ENCODE results near the gene OPN4. TPM values are rescaled to one million over a fixed set of nuclear protein-coding genes. Genes with fewer than 3 reads are reported as not detected.

Gene OPN4
- total RNA-seq, 1 donor from 2014 or later, result not detected

DNA sequence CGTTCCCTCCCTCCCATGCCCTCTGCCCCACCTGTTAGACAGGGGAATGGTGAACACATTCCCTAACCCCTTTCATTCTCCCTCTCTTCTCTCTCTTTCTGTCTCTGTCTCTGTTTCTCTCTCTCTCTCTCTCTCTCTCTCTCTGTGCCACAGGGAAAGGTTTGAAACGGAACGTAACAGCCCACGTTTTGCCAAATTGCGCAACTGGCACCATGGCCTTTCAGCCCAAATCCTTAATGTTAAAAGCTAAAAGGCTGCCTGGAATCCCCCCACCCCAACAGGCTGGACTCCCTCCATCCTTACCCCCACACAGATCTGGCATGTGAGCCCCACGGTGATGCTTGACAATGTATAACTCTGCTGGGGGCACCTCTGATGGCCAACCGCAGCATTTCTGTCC, 44.8 kb downstream of the OPN4 start:
- no peak for DNase-seq (ENCODE audit: low read depth, low spot score)

- no peak for DNase-seq (ENCODE audit: low read depth, low spot score)
These were observed 45.2 kb downstream of the OPN4 start for GRCh38 chr10:86699541-86699940.

DNA sequence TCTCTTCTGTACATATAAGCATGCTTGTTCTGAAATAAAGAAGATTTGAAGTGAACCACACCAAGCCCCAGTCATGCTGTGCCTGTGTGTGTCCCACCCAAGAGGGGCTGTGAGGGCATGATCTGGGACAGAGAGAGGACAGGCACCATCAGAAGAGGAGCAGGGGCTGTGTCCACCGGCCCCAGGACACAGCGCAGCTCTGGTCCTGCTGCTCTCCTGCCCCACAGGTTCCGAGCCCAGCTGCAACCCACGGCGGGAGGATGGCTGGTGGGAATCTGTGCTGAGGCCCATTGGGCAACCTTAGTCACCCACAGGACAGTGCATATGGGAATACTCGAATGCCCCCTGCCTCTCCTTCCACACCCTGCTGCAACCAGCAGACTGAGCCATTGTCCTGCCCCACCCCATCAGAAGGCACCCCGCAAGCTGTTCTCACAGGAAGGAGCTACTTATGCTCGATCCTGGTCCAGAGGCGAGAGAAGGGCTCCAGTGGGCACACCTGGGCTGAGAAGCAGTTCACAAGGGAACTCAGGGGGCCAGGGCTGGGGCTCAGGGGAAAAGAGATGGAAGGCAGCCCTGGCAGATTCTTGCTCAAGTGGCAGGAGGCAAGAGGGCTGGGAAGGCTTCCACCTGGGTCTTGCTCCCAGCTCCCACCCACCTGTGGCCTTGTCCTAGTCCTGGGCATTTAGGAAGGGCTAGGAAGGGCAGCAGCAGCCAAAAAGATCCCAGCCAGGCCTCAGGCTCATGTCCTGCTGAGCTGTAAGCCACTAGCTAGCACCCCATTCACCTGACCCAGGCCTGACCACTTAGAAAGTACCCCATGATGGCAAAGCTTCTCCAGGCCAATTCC, 45.9 kb downstream of the OPN4 start:
- DNase-seq (ENCODE audit: low read depth, low spot score), result no peak

DNA sequence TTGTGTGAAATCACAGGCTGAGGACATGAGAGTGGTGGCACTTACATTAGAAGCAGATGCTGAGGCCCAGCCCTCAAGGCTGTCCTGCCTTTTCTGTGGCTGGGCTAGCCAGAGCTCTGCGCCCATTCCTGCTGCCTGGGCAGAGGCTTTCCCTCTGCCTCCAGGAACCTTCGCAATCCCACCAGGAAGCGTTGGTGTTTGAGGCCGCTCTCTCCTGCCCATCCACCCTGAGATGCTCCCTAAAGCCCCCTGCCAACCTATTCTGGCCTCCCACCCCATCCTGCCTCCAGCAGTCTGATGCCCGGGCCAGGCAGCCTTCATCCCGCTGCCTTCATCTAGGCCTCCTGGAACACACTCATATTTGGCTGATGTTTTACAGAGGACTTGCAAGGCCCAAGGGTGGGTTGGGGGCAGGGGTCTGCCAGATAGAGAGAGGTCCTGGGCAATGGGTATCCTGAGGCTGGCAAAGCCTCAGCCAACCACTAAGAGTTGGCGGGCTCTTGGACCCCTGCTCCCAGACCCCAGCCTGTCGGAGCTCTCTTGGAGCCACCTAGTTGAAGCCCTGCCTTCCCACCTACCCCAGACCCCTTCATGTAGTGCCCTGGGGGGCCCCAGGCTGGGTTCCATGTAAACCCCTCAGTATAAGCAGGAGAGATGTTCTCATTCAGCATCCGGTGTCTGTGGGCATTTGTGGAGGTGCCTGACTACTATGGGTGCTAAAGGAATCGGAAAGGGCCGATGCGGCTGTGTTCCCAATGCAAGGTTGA, 46.7 kb downstream of the OPN4 start:
- DNase-seq (ENCODE audit: low read depth, low spot score), result no peak

DNA sequence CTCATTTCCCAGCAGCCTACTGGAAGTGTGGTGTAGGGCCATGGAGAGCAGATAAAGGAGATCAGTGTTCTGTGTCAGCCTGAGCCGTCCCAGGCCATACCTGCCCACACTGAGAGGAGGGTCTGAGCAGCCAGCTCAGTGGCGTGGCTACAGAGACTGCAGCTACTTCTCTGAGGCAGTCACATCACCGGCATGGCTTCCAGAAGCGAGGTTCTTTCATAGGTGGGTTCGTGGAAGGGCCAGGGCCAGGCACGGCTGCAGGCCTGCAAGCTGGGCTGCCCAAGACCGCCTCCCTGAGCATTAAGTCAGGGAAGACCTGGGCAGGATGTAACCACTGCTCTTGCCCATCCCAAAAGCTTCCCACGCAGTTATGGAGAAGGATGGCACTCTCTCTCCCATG, 48.8 kb downstream of the OPN4 start:
- no peak for DNase-seq (ENCODE audit: low read depth, low spot score)

DNA sequence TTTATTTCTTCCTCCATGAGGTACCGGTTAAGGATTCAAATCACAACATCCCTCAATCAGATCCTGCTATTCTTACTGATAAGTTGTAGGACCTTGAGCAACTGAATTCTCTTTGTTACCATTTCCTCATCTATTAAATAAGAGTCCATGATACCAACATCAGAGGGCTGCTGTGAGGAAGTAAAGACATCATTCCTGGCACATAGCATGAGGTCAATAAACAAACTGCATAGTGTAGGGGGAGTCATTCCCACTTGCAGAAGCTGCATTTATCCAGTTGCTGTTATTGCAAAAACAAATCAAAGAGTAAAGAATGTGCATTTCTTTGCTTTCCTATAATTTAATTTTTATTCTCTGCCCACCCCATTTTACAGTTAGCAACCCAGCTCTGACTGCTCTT, 50.8 kb downstream of the OPN4 start:
- DNase-seq (ENCODE audit: low read depth, low spot score), result no peak

DNA sequence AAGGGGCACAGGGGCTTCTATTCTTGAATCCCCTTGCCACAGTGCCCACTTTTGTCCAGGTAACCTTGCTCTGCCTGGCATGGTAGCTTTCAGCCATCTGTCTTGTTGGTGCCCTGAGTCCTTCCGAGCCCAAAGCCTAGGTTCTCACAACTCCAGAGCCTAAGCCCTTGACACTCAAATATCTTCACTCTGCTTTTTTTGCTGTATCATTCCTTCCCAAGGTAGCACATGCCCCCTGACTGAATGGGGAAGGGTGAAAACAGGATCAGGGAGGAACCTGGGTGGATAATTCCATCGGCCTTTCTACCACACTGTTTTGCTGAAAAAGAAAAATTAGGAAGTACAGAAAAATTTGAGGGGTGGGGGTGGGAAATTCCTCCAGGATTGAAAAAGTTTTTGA, 51.6 kb downstream of the OPN4 start:
- no peak for DNase-seq (ENCODE audit: low read depth, low spot score)

DNA sequence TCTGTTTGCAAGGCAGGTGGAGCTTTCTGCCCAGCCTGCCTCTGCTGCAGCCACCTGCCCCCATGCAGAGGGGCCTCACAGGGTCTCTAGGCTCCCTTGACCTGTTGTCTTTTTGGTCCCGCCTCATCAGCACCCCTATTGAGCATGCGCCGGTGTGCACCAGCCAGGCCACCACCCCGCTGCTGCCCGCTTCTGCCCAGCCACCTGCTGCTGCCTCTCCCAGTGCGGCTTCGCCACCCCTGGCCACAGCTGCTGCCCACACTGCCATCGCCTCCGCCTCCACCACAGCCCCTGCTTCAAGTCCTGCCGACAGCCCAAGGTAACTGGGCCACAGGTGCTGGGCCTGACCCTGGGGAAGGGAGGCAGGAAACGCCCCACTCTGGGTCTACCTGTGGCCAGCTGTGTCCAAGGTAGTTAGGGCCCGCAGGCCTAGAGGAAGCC, 52.1 kb downstream of the OPN4 start:
- DNase-seq (ENCODE audit: low read depth, low spot score), result no peak

DNA sequence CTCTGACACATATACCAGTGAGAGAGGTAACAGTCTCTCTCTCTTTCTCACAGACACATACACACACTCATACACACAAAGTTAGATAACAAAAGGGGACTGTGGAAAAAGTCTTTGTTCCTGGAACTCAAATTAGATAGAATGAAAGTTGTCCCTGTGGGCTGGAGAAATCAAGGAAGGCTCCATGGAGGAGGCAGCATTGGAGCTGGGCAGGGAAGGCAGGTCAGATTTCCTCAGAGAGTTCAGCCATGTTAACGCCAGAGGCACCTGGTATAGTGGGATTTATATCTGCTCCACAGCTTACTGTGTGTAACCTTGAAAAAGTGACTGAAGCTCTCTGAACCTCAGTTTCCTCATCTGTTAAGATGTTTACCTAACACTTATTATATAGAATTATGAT, 52.6 kb downstream of the OPN4 start:
- no peak for DNase-seq (ENCODE audit: low read depth, low spot score)

GRCh38 chr10:86707505-86707904, 53.2 kb downstream of the OPN4 start:
- no peak for DNase-seq (ENCODE audit: low read depth, low spot score)

DNA sequence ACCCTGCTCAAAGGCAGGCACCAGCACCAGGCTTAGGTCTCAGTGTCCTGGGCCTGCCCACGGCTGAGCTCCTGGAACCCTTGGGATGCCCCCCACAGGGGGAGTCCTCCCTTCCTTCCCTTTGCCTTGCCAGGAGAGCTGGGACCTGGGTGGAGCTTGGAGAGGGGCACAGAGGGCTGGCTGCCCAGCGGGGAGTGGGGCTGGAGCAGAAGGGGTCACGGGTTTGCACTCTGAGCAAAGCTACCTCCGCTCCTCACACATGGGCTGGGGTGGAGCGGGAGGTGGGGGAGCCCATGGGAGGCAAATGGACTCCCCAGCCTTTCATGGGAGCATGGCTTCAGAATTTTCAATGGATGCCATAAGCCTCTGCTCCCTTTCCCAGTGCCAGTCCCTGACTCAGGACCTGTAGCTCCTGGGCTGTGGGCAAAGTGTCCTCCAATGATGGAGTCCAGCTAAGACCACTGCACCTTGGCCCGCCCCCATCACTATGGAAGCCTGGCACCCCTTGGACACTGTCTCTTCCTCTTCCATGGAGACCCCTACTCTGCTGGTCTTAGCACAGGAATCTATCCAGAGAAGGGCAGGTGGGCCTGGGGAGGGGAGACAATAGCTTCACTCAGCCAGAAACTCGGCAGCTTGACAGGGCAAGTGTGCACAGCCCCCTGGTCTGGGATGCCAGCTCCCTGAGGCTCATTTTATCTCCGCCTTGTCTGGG, 53.9 kb downstream of the OPN4 start:
- no peak for DNase-seq (ENCODE audit: low read depth, low spot score)

DNA sequence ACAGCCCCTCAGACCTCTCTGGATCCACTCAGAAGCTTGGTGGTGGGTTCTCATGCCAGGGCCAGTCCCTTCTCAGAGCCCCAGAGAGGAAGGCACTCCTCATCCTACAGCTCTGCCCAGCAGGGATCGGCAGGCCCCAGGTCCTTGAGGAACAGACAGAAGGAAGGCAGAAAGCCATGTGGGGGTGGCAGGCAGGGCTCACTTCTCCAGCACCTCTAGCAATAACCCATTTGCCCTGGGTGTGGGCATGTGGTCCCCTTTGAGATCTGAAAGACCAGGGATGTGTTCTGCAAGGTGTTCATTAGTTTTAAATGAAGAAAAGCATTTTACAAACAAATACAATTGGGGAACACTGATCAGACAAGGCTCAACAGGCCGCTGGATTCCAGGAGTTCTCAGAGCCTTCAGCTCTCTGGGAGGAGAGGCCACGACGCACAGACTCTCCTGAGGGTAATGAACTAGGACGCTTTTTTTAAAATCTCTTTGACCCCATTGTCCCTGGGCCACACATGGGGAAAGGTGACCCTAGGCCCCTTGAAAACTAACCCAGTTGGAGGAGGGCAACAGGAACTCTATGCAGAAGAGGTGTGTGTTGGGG, 54.5 kb downstream of the OPN4 start:
- no peak for DNase-seq (ENCODE audit: low read depth, low spot score)

- no peak for DNase-seq (ENCODE audit: low read depth, low spot score)
These were observed 55.2 kb downstream of the OPN4 start for GRCh38 chr10:86709396-86710185.

DNA sequence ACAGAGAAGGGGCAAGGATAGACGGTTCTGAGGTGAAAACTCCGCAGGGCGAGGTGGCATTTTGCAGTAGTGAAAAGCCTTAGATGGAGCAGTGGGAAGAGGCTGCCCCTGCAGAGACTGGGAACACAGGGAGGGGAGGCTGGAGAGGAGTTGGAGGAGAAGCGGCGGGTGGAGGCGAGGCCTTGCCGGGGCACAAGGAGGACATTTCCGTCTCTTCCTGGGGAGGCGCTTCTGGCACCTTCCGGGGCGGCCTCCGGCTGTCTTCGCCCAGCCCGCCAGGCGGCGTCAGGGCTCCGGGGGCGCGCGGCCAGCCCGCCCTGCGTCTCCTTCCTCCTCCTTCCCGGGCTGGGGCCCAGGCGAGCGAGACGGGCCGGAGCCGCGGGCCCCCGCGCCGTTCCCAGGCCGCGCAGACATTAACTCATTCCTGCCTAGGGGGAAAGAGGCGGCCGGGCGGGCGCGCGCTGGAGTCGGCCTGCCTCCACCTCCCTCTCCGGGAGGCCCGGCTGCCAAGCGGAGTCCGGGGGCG, 56.7 kb downstream of the OPN4 start:
- DNase-seq (ENCODE audit: low read depth, low spot score), result no peak

GRCh38 chr10:86711513-86712316, 57.4 kb downstream of the OPN4 start:
- DNase-seq (ENCODE audit: low read depth, low spot score), result no peak

DNA sequence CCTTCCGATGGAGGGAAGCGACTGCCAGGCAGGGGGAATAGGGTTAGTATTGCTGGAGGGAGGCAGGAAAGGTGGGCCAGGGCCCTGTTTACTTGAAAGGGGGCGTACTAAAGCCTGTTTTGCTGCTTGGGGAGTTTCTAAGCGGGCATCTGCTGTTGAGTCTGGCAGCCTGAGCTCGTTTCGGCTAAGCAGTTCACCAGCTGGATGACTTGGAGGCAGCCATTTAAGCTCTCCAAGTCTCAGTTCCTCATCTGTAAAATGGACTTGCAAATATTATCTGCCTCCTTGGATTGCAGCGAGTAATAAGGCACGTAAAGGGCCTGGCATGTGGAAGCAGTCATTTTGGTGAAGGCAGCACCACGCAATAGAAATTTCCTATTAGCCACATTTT, 58.0 kb downstream of the OPN4 start:
- DNase-seq (ENCODE audit: low read depth, low spot score), result no peak

DNA sequence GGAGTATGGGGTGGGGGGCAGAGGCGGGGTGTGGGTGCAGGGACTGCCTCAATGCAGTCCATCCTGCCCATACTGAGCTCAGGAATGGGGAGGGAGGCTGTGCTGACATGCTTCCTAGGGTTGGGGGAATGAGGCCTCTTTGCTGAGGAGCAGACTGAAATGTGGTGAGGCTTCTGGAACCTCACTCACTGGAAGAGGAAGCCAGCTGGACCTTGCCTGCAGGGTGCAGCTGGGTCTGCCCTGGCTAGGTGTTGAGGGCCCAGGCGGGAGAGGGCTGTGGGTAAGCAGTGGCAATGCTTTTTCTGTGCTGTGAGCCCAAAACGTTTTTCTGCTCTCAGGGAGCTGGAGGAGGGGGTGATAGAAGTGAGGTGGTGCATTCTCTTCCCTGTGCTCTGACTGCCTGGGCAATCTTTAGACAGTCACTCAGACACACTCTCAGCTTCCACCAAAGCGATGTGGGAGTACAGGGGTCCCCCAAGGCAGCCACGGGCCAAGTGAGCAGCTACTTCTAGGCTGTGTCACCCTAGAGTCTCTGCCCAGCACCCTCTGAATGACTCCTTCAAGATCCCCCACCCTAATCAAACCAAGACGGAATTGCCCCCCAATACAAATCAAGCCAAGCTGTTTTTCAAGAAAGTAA, 60.9 kb downstream of the OPN4 start:
- no peak for DNase-seq (ENCODE audit: low read depth, low spot score)

GRCh38 chr10:86715836-86716235, 61.5 kb downstream of the OPN4 start:
- DNase-seq (ENCODE audit: low read depth, low spot score), result no peak

All from pulmonary artery endothelial cell (primary cell).